Type B pancreatic cell (in vitro differentiated cells): ENCODE measurements around the gene PML. TPM values are rescaled to one million over a fixed set of nuclear protein-coding genes. Genes with fewer than 3 reads are reported as not detected.

Source experiments
- DNase-seq: peaks from one replicate; pipeline ENCODE4 v3.0.0; 2021; ENCODE audit warnings: mixed read lengths; ENCODE audit not compliant: unreplicated experiment; ENCODE audit errors: extremely low spot score
- H3K27ac Mint-ChIP-seq: 2 replicates; pipeline ENCODE4 v1.8.0; 2021; ENCODE audit warnings: mild to moderate bottlenecking, mixed read lengths
- H3K27me3 Mint-ChIP-seq: 2 replicates; pipeline ENCODE4 v1.8.0; 2021; ENCODE audit warnings: mixed read lengths
- H3K36me3 Mint-ChIP-seq: 2 replicates; pipeline ENCODE4 v1.8.0; 2021; ENCODE audit warnings: mixed read lengths
- H3K4me1 Mint-ChIP-seq: one replicate; pipeline ENCODE4 v1.8.0; 2021; ENCODE audit warnings: mixed read lengths; ENCODE audit not compliant: unreplicated experiment
- H3K4me3 Mint-ChIP-seq: 2 replicates; pipeline ENCODE4 v1.8.0; 2021; ENCODE audit warnings: mild to moderate bottlenecking, mixed read lengths
- H3K9me3 Mint-ChIP-seq: 2 replicates; pipeline ENCODE4 v1.8.0; 2021; ENCODE audit warnings: mixed read lengths
- total RNA-seq: library from RNA; stranded (reverse); gene quantifications from 2 replicates; pipeline ENCODE4 v1.2.1, GENCODE V29; 2021; ENCODE audit warnings: low replicate concordance
- TF ChIP-seq, protein P1 (sequence below): fragments of 200-600 bp; sonication (generic); conservative IDR thresholded peaks from 2 replicates; pipeline ENCODE4 v1.5.0; 2021; ENCODE audit warnings: antibody characterized with exemption, mild to moderate bottlenecking

Gene PML
- total RNA-seq, 1 donor from 2014 or later, result 29.8 TPM

GRCh38 chr15:73952171-73952912, 42.2 kb upstream of the PML start:
- TF ChIP-seq, protein P1, sequence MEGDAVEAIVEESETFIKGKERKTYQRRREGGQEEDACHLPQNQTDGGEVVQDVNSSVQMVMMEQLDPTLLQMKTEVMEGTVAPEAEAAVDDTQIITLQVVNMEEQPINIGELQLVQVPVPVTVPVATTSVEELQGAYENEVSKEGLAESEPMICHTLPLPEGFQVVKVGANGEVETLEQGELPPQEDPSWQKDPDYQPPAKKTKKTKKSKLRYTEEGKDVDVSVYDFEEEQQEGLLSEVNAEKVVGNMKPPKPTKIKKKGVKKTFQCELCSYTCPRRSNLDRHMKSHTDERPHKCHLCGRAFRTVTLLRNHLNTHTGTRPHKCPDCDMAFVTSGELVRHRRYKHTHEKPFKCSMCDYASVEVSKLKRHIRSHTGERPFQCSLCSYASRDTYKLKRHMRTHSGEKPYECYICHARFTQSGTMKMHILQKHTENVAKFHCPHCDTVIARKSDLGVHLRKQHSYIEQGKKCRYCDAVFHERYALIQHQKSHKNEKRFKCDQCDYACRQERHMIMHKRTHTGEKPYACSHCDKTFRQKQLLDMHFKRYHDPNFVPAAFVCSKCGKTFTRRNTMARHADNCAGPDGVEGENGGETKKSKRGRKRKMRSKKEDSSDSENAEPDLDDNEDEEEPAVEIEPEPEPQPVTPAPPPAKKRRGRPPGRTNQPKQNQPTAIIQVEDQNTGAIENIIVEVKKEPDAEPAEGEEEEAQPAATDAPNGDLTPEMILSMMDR, result no peak
- peaks cover 1% of the 10 kb centered on the region for H3K27me3 Mint-ChIP-seq
- no peaks in the 10 kb centered on the region for H3K36me3 Mint-ChIP-seq
- no peak overlapping the region for H3K27ac Mint-ChIP-seq
- H3K4me3 Mint-ChIP-seq, result no peak overlapping the region
- H3K4me1 Mint-ChIP-seq, result peaks cover 12% of the 10 kb centered on the region
- H3K9me3 Mint-ChIP-seq, result no peaks in the 10 kb centered on the region
- DNase-seq, result no peak

GRCh38 chr15:73952913-73953750, 41.4 kb upstream of the PML start:
- Mint-ChIP-seq H3K4me1 (peaks cover 12% of the 10 kb centered on the region), H3K27me3 (peaks cover 8% of the 10 kb centered on the region), H3K9me3 (no peaks in the 10 kb centered on the region), H3K36me3 (no peaks in the 10 kb centered on the region), H3K4me3 (no peak overlapping the region), H3K27ac (no peak overlapping the region)
- no peak for DNase-seq
- TF ChIP-seq, protein P1, result no peak

DNA sequence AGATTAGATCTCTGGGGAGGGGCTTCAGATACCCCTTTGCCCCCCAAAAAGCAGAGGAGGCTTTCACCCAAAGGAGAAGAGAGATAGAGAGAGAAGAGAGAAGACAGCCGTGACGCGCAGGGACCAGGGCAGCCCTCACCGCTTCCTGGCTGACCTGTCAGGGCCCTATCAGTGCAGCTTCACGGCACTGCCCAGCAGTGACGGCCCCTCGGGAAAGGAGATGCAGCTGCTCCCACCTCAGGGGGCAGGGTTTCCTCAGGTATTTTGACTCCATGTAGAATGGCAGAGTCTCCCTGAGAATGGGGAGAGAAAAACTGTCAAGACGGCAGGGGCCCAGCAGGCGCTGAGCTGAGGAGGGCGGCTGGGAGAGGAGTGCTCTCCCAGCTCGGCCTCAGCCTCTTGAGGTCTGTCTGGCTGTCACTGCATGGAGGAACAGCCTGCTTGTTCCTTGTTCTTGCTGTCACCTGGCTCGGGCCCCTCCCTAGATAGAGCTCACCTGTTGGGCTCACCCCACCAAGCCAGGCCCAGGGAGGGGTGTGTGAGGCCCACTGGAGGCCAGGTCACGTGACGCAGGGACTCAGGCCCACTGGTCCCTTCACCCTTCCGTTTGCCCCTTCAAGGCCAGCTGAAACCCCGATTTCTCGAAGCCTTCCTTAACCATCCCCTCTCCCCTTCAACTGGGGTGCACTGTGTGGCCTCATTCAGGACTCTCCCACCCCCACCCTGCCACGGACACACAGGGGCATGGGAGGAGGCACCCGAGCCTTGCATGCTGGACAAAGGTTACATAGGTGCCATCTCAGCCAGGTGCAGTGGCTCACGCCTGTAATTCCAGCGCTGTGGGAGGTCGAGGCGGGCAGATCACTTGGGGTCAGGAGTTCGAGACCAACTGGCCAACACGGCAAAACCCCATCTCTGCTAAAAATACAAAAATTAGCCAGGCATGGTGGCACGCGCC, 40.0 kb upstream of the PML start:
- Mint-ChIP-seq H3K4me3 (no peak overlapping the region), H3K27ac (no peak overlapping the region), H3K27me3 (peaks cover 8% of the 10 kb centered on the region), H3K4me1 (peaks cover 12% of the 10 kb centered on the region), H3K36me3 (no peaks in the 10 kb centered on the region), H3K9me3 (no peaks in the 10 kb centered on the region)
- TF ChIP-seq, protein P1, result no peak
- DNase-seq, result no peak

- H3K4me1 Mint-ChIP-seq, result peaks cover 10% of the 10 kb centered on the region
- no peaks in the 10 kb centered on the region for H3K9me3 Mint-ChIP-seq
- peaks cover 8% of the 10 kb centered on the region for H3K27me3 Mint-ChIP-seq
- H3K4me3 Mint-ChIP-seq, result no peak overlapping the region
- no peak overlapping the region for H3K27ac Mint-ChIP-seq
- no peaks in the 10 kb centered on the region for H3K36me3 Mint-ChIP-seq
- DNase-seq, result no peak
- TF ChIP-seq, protein P1, result no peak
Observed at GRCh38 chr15:73955326-73955725, 39.2 kb upstream of the PML start.
